H9 (cell line): ENCODE results near the gene ZNF708. TPM values are rescaled to one million over a fixed set of nuclear protein-coding genes. Genes with fewer than 3 reads are reported as not detected.

ENCODE experiments used
- DNase-seq: peaks from one replicate; pipeline ENCODE4 v3.0.0-alpha.2; 2017
- H2AFZ ChIP-seq: one replicate; pipeline ENCODE4 v1.6.1; 2013; ENCODE audit warnings: mild to moderate bottlenecking, low read length, control low read depth, moderate library complexity
- H2AK5ac ChIP-seq: 2 replicates; pipeline ENCODE4 v1.6.1; 2013; ENCODE audit warnings: low read length, control low read depth, mixed read lengths; ENCODE audit not compliant: insufficient read length
- H2BK120ac ChIP-seq: one replicate; pipeline ENCODE4 v1.6.1; 2013; ENCODE audit warnings: low read depth, mild to moderate bottlenecking, low read length, control low read depth, inconsistent platforms; ENCODE audit not compliant: poor library complexity, severe bottlenecking
- H2BK12ac ChIP-seq: 2 replicates; pipeline ENCODE4 v1.6.1; 2013; ENCODE audit warnings: low read length, control low read depth, mixed read lengths, low read depth; ENCODE audit not compliant: insufficient read length
- H2BK15ac ChIP-seq: 2 replicates; pipeline ENCODE4 v1.6.1; 2013; ENCODE audit warnings: low read depth, low read length, control low read depth
- H2BK20ac ChIP-seq: one replicate; pipeline ENCODE4 v1.6.1; 2013; ENCODE audit warnings: low read depth, mild to moderate bottlenecking, low read length, control low read depth, inconsistent platforms; ENCODE audit not compliant: poor library complexity, severe bottlenecking
- H2BK5ac ChIP-seq: 2 replicates; pipeline ENCODE4 v1.6.1; 2013; ENCODE audit warnings: low read length, control low read depth, mixed read lengths; ENCODE audit not compliant: insufficient read length
- H3K14ac ChIP-seq: 2 replicates; pipeline ENCODE4 v1.6.1; 2013; ENCODE audit warnings: low read length, control low read depth; ENCODE audit not compliant: insufficient read depth
- H3K18ac ChIP-seq: 2 replicates; pipeline ENCODE4 v1.6.1; 2013; ENCODE audit warnings: low read depth, mild to moderate bottlenecking, mixed read lengths, low read length, control low read depth; ENCODE audit not compliant: insufficient read length
- H3K23ac ChIP-seq: 2 replicates; pipeline ENCODE4 v1.6.1; 2013; ENCODE audit warnings: low read length, control low read depth, mixed read lengths, low read depth; ENCODE audit not compliant: insufficient read length
- H3K23me2 ChIP-seq: 2 replicates; pipeline ENCODE4 v1.6.1; 2013; ENCODE audit warnings: low read depth, mild to moderate bottlenecking, mixed read lengths, low read length, control low read depth; ENCODE audit not compliant: insufficient read length, poor library complexity, severe bottlenecking
- H3K27ac ChIP-seq: 2 replicates; pipeline ENCODE4 v1.5.1; 2013; ENCODE audit warnings: low read length, control low read depth, mixed read lengths, low read depth; ENCODE audit not compliant: insufficient read length
- H3K27me3 ChIP-seq: 2 replicates; pipeline ENCODE4 v1.6.1; 2013; ENCODE audit warnings: low read length, control low read depth, inconsistent platforms; ENCODE audit not compliant: insufficient read depth
- H3K4ac ChIP-seq: 2 replicates; pipeline ENCODE4 v1.6.1; 2013; ENCODE audit warnings: low read depth, mild to moderate bottlenecking, control low read depth, inconsistent platforms, low read length, moderate library complexity
- H3K4me1 ChIP-seq: 2 replicates; pipeline ENCODE4 v1.6.1; 2013; ENCODE audit warnings: low read length, control low read depth, inconsistent platforms; ENCODE audit not compliant: insufficient read depth
- H3K4me2 ChIP-seq: 2 replicates; pipeline ENCODE4 v1.6.1; 2013; ENCODE audit warnings: low read length, control low read depth, mixed read lengths; ENCODE audit not compliant: insufficient read length, insufficient read depth
- H3K56ac ChIP-seq: 2 replicates; pipeline ENCODE4 v1.6.1; 2013; ENCODE audit warnings: low read depth, mild to moderate bottlenecking, mixed read lengths, low read length, control low read depth; ENCODE audit not compliant: insufficient read length
- H3K79me1 ChIP-seq: 2 replicates; pipeline ENCODE4 v1.6.1; 2013; ENCODE audit warnings: low read depth, mild to moderate bottlenecking, moderate library complexity, low read length, control low read depth, inconsistent platforms; ENCODE audit not compliant: insufficient read depth, poor library complexity, severe bottlenecking
- H3K79me2 ChIP-seq: 2 replicates; pipeline ENCODE4 v1.6.1; 2013; ENCODE audit warnings: low read length, control low read depth, inconsistent platforms; ENCODE audit not compliant: insufficient read depth
- H3K9ac ChIP-seq: 2 replicates; pipeline ENCODE4 v1.6.1; 2013; ENCODE audit warnings: low read length, control low read depth, mixed read lengths; ENCODE audit not compliant: insufficient read length; ENCODE audit errors: extremely low read depth
- H3K9me3 ChIP-seq: one replicate; pipeline ENCODE4 v1.6.1; 2013; ENCODE audit warnings: low read depth, low read length, inconsistent platforms; ENCODE audit not compliant: control insufficient read depth
- H3T11ph ChIP-seq: one replicate; pipeline ENCODE4 v1.6.1; 2013; ENCODE audit warnings: mild to moderate bottlenecking, low read length, control low read depth, inconsistent platforms
- H4K20me1 ChIP-seq: one replicate; pipeline ENCODE4 v1.6.1; 2013; ENCODE audit not compliant: control insufficient read depth, insufficient read length, insufficient read depth
- H4K5ac ChIP-seq: 2 replicates; pipeline ENCODE4 v1.6.1; 2013; ENCODE audit warnings: low read depth, mild to moderate bottlenecking, mixed read lengths, low read length, control low read depth; ENCODE audit not compliant: insufficient read length
- H4K8ac ChIP-seq: replicated peaks from 2 replicates; pipeline ENCODE4 v1.6.1; 2013; ENCODE audit warnings: low read length, control low read depth, mixed read lengths, low read depth; ENCODE audit not compliant: insufficient read length
- H4K91ac ChIP-seq: 2 replicates; pipeline ENCODE4 v1.6.1; 2013; ENCODE audit warnings: low read depth, mild to moderate bottlenecking, moderate library complexity, mixed read lengths, low read length, control low read depth; ENCODE audit not compliant: insufficient read length
- H3K27ac Mint-ChIP-seq, 3 experiments: 2 replicates in 2 of 3; 3 replicates in 1 of 3; pipeline ENCODE4 v1.8.0; 2020 to 2021; ENCODE audit warnings: mixed read lengths in 3 of 3, mild to moderate bottlenecking in 1 of 3, moderate library complexity in 1 of 3
- H3K27me3 Mint-ChIP-seq: 2 replicates; pipeline ENCODE4 v1.8.0; 2021; ENCODE audit warnings: low read depth, mild to moderate bottlenecking, moderate library complexity, mixed read lengths
- H3K36me3 Mint-ChIP-seq, 3 experiments: 2 replicates in 2 of 3; 3 replicates in 1 of 3; pipeline ENCODE4 v1.8.0; 2020 to 2021; ENCODE audit warnings: low read depth in 3 of 3, mixed read lengths in 3 of 3; ENCODE audit not compliant: insufficient read depth in 1 of 3
- H3K4me1 Mint-ChIP-seq, 2 experiments: 2 replicates each; pipeline ENCODE4 v1.8.0; 2020; ENCODE audit warnings: mixed read lengths in 2 of 2
- H3K4me3 Mint-ChIP-seq, 2 experiments: 2 replicates in 1 of 2; 3 replicates in 1 of 2; pipeline ENCODE4 v1.8.0; 2020 to 2021; ENCODE audit warnings: mild to moderate bottlenecking in 2 of 2, mixed read lengths in 2 of 2, moderate library complexity in 1 of 2
- H3K9me3 Mint-ChIP-seq, 2 experiments: 2 replicates in 1 of 2; 3 replicates in 1 of 2; pipeline ENCODE4 v1.8.0; 2020; ENCODE audit warnings: mild to moderate bottlenecking in 2 of 2, mixed read lengths in 2 of 2, moderate library complexity in 1 of 2
- WGBS: extraction: QIAGEN DNeasy Blood & Tissue Kit; methylation state at CpG from one replicate; pipeline ENCODE4 v1.1.7; 2013; ENCODE audit warnings: missing lambda C conversion rate, low lambda C conversion rate, mixed read lengths; ENCODE audit not compliant: insufficient read length; ENCODE audit errors: extremely low coverage; 5-methylcytosine and 5-hydroxymethylcytosine counted together
- total RNA-seq: library from RNA; stranded (reverse); gene quantifications from 2 replicates; pipeline ENCODE4 v1.2.1, GENCODE V29; 2021
- TF ChIP-seq, protein P1 (sequence below): fragments of 200-600 bp; sonication (generic); conservative IDR thresholded peaks from 3 replicates; pipeline ENCODE4 v1.8.0; 2021; ENCODE audit warnings: antibody characterized with exemption, mild to moderate bottlenecking

Gene ZNF708
- total RNA-seq, 1 experiment from 2014 or later = 34.4 TPM

DNA sequence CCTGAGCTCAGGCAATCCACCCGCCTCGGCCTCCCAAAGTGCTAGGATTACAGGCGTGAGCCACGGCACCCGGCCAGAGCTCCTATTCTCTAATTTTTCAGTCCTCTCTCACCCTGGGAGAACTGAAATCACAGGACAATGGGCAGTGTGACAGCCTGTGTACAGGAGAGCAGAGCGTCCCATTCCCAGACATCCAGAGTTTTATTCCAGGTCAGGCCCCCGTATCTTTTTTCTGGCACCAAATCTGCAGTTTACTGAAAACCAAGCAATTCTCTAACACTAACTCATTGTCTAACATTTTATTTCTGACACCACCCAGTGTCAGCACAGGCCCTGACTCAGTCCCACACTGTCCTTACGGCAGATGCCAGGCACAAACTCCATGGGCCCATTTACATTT is 6.7 kb downstream of the ZNF708 start:
- Mint-ChIP-seq H3K4me3 (no peak overlapping the region), H3K27me3 (no peaks in the 10 kb centered on the region; the same call in 1 of the 2 replicates), H3K27ac (peak overlapping the region in 1 of 3 experiments; percentile 76; a peak in 1 of 7 replicates), H3K9me3 (peaks cover 13 to 16% of the 10 kb centered on the region in 2 experiments), H3K36me3 (peaks cover 26 to 33% (median 26%) of the 10 kb centered on the region in 3 experiments), H3K4me1 (peaks cover 53 to 56% of the 10 kb centered on the region in 2 experiments)
- Histone ChIP-seq H3K79me2 (peaks cover 26% of the 10 kb centered on the region; the same call in 1 of the 2 replicates), H2AFZ (no peak overlapping the region), H3K79me1 (peaks cover 9% of the 10 kb centered on the region), H2AK5ac (no peak overlapping the region), H3K14ac (no peak overlapping the region), H4K5ac (no peak overlapping the region), H4K91ac (no peak overlapping the region), H2BK20ac (no peak overlapping the region), H3K4me2 (no peak overlapping the region), H3K23ac (no peak overlapping the region), H3K27me3 (no peaks in the 10 kb centered on the region), H3K23me2 (no peaks in the 10 kb centered on the region), H2BK12ac (no peak overlapping the region), H3K27ac (no peak overlapping the region), H3K9ac (no peak overlapping the region), H3T11ph (no peak overlapping the region), H3K56ac (no peak overlapping the region), H3K18ac (no peak overlapping the region), H2BK120ac (no peak overlapping the region), H3K4me1 (no peaks in the 10 kb centered on the region; the same call in 1 of the 2 replicates), H2BK15ac (no peak overlapping the region), H4K8ac (no peak overlapping the region), H3K4ac (no peak overlapping the region), H2BK5ac (no peak overlapping the region), H3K9me3 (no peaks in the 10 kb centered on the region), H4K20me1 (no peaks in the 10 kb centered on the region)
- DNase-seq = no peak
- TF ChIP-seq, protein P1, sequence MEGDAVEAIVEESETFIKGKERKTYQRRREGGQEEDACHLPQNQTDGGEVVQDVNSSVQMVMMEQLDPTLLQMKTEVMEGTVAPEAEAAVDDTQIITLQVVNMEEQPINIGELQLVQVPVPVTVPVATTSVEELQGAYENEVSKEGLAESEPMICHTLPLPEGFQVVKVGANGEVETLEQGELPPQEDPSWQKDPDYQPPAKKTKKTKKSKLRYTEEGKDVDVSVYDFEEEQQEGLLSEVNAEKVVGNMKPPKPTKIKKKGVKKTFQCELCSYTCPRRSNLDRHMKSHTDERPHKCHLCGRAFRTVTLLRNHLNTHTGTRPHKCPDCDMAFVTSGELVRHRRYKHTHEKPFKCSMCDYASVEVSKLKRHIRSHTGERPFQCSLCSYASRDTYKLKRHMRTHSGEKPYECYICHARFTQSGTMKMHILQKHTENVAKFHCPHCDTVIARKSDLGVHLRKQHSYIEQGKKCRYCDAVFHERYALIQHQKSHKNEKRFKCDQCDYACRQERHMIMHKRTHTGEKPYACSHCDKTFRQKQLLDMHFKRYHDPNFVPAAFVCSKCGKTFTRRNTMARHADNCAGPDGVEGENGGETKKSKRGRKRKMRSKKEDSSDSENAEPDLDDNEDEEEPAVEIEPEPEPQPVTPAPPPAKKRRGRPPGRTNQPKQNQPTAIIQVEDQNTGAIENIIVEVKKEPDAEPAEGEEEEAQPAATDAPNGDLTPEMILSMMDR = no peak
- WGBS = no CpG with 5 or more reads among the region's 8 CpGs
